DMS79 (cell line): ENCODE data around the gene CHDH.

Experiments
- DNase-seq: peaks from one replicate; lab custom pipeline; 2025; lab: John Stamatoyannopoulos, UW

The CHDH gene

DNA sequence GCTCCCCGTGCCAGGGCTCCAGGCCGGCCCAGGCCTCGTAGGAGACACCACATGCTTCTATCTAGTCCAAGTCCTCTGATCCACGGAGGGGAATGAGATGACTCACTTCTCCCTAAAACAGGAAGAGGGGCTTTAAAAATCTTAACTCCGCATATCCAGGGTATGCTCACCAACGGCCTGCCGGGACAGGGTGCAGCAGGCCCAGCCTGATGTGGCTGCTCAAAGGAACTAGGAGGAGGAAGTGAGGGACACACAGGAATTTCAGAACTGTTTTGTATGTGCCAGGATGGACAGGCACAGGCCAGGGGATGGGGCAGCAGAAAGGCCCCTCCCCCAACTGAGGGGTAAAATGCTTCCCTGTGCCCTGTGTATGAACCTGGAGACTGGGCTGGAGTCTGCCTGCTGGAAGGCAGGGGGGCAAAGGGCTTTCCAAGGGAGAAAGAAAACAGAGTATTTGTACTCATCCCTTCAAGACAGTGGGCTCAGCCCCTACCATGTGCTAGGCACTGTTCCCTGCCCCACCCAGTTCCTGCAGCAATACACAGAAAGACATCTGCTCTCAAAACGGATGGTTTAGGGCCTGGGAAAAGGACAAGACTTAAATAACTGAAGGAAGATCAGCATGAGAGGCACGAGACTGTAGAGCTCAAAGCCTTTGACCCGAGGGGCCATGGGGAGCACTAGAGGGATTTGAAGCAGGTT is 22.1 kb downstream of the CHDH start:
- DNase-seq = no peak

DNA sequence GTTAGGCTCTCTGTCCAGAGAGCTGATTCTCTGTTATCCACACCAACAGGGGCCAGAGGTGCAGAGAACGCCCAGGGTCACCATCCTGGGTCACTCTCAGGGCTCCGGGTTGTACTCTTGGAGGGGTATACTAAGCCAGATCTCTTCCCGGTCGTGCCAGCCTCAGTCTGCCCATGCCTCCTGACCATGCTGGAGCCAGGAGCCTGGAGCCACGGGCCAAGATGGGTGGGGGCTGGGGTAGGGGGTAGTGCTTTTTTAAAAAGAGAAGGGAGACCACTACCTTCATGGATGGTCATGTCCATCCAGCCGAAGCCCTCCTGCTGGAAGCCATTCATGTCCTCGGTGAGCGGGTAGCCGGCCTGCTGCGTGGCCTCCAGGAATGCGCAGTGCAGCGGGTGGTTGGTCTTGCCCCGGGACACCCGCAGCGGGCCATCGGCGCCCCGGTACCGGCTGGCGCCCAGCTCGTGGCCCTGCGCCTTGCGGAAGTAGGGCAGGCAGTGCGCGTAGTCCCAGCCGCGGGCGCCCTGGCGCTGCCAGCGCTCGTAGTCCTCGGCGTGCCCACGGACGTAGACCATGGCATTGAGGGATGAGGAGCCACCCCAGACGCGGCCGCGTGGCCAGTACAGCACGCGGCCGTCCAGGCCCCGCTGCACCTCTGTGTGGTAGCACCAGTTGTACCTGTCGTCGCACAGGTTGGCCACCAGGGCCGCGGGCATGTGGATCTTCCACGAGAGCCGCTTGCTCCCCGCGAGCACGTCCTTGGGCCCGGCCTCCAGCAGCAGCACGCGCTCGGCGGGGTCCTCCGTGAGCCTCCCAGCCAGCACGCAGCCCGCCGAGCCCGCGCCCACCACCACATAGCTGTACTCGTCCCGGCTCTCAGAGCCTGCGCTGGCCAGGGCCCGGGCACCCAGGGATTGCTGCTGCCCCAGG is 22.9 kb downstream of the CHDH start:
- DNase-seq = no peak

DNA sequence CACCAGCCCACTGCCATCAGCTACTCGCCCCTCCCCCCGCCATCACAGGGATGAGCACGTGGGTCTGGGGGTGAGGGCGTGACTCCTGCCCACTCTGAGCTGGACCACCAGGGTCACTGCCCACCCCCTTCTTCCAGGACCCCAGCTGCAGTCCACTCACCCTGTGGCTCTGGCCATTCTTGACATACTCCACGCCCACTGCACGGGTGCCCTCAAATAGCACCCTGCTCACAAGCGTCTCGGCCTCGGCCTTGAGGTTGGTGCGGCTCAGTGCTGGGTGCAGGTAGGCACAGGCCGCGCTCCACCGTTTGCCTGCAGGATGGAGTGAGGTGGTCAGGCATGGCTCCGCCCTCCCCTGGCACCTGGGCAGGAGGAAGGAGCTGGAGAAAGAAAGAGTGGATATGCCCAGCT is 23.9 kb downstream of the CHDH start:
- no peak for DNase-seq

DNA sequence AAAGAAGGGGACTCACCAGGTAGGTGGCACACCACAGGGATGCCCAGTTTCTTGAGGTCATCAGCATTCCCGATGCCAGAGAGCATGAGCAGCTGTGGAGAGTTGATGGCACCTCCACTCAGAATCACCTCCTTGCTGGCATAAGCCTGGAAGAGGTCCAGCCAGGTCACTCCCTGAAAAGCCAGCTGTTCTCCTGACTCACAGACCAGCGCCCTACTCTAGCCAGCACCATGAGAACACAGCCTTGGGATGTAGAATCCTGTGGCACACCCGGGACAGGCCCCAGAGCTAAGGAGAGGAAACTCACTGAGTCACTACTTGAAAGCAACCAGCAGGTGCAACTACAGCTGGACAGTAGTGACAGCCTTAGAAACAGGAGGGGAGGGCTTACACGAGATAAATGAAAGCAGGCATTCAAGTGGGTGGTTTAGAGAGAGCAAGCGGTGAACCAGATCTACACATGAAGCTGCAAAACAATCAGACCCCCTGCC is 24.5 kb downstream of the CHDH start:
- no peak for DNase-seq

DNA sequence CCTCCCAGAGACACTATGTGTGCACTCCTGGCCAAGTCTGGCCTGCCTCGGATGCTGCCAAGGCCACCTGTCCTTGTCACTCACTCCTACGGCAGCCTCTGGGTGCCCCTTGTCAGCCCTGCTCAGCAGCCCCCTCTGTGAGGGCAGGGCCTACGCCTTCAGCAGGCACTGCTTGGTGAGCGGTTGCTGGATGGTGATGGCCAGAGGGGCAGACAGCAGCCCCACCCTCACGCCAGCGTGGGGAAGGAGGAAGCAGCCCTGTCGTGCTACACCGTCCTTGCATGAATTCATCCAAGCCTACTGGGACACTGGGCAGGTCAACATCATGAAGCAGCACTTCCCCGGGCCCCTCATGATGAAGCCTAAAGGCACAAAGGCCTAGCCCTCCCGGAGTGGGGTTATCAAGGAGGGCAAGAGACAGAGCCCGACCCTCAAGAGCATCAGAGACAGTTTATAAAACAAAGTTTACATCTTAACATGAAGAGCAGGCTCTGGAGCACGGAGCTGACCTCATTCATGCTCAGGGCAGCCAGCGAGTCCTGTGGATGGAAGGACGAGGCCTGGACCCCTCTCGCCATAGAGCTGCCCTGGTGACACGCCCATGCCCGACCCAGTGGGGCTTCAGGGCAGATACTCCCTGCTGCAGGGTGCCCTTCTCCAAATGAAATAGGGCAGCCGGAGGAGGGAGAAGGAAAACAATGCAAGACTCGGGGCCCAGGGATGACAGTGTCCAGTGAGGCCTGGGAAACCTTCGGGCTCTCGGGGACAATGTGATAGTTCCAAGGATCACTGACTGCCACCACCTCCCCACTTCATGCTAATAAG is 25.3 kb downstream of the CHDH start:
- DNase-seq = no peak

DNA sequence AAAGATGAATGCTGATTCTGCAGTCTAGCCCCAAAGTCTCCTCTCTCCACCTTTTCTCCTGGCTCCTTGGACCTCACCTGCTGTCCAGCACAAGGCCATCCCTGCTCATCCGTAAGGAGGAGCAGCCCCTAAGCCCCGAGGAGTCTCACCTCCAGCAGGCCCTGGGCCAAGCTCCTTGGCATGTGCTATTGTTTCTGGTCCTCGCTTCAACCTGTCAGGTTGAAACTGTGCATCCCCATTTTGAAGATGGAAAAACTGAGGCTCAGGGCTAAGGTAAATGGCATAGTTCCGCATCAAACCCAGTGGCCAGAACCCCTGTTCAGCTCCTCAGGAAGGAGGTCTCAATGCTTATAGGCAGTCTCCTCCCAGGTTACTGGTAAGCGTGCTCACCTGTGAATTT is 26.1 kb downstream of the CHDH start:
- DNase-seq = no peak

DNA sequence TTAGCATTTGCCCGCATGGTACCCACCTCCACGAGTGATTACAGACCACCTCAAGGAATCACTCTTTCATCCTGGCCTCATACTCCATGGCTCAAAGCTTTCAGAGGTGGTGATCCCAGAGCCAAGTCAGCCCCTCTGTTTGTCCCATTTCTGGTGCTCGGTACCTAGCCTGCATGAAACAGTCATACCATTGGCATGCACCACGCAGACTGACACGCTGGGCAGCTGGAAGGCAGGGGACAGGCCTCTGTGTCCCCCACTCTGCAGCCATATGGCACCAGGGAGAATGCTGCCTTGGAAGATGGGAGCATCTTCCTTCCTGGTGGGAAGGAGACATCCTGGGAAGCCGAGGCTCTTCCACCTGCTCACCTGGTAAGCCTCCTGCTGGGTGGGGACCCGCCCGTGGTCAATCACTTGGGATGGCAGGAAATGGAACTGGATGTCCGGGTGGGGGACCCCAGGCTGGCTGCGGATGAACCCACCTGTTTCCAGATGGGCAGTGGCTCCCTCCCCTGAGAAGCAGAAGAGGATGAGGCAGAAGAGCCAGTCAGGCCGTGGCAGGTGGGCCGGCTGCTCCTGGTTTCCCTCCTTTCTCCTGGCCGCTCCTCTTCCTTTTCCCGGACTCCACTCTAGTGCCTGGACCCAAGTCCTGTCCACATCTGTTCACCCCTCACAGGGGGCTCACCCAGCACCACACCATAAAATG is 26.9 kb downstream of the CHDH start:
- no peak for DNase-seq

DNA sequence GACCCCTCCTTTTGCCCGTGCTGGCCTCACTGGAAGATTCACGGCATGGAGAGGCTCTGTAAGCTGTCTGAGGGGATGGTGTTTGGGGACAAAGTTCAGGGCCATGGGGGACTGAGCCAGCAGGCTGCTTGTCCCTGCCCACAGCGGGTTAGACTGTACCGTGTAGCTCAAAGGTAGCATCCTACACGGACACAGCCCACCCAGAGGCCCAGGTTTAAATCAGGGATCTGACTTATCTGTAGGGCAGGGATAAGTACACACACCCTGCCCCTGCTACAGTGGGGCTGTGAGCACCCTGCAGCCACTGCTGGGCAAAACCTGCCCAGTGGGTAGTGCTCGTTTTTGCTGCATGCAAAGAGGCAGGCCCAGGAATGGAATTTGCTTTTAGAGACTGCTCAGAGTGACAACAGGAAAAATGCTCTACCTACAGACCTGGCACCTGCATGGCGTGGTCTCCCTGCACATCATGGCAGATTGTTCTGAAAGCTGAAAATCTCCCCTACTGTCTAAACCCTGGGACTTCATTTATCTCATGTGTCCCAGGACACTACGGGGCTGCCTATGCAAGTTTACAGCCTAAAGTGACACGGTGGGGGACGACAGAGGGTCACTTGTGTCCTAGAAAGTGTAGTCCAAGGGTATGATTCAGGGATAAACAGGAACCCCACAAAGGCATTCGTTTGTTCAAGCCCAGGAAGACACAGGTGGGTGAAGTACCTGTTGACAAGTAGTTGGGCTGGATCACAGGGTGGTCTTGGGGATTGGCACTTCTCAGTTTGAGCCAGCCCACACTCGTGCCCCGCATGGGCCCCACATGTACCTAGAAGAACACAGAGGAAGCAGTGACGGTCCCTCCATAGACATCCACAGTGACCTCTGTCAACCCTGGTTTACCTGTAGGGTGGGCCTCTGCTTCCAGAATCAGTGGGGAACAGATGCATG is 27.7 kb downstream of the CHDH start:
- no peak for DNase-seq

DNA sequence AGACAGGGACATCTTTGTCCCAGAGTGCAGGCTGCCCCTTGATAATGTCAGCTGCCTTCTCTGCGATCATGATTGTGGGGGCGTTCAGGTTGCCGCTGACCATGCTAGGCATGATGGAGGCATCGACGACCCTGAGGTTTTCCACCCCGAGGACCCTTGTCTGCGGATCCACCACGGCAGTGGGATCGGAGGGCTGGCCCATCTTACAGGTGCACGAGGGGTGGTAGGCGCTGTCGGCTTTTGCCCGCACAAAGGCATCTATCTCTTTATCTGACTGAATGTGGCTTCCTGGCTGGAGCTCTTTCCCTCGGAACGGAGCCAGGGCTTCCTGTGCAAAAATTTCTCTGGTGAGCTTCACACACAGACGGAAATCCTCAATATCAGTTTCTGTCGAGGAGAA is 28.4 kb downstream of the CHDH start:
- no peak for DNase-seq

DNA sequence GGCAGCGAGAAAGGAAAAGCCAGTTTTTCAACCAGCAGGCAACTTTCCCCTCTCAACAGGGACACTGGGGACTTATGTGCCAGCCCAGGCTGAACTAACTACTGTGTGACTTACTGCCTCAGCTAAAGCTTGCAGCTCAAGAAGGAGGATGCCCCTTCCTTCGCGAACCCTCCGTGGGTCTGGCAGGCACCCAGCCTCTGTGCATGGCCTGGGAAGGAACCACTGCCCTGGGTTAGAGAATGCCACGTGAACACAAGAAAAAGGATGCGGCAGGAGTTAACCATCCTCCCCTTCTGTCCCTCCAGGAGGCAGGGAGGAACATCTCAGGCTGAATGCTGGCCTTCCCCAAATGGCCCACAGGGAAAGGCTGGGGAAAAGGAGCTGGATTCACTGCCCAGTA is 29.0 kb downstream of the CHDH start:
- DNase-seq = no peak

DNA sequence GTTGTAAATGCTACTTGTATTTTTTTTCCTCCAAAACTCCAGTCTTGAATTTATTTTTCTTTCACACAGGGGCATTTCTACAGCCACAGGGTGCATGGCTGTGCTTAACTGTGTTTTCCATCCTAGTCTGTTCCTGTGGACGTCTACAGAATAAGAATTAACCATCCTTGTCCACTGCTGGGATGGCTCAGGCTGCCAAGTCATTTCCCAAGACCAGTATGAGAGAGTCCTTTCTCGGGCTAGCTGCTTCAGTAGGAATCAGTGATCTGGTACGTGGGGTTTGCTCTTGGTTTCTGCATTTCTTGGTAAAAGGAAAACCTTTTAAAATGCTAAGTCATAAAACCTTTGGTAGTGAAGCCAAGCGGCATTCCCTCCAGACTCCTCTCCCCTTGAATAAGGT is 29.8 kb downstream of the CHDH start:
- no peak for DNase-seq

DNA sequence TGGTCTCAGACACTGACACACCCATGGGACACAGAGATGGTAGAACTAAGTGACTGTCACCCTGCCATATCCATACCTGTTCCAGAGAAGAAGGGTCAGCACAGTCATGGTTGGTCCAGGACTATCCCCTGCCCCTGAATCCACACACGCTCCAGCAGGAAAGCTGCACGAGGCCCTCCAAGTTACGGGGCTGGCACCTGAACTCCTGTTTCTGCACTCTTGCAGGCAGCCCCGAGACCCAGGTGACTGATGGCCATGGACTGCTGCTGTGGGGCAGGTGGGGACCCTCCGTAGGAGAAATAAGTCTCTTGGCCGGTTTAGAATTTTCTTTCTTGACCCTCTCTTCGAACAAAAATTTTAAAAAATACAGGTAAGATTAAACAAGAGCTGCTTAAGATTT is 30.6 kb downstream of the CHDH start:
- DNase-seq = no peak

DNA sequence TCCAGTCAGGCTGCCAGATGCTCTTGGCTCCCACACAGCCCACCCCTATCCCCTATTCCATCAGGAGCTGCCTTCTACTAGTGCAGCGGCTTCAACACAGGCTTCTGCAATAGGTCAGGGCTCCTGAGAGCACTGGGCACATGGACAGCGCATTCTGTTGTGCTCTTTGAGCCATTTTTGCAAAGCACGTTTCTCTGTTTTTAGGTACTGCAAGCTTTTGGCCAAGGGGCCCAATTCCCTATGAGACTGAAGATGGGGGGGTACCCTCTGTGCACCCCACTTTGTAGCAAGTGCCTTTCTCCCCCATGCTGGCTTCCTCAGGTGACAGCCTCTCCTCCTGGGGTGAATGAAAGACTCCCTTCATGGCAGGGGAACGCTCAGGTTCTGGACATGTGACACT is 31.2 kb downstream of the CHDH start:
- DNase-seq = no peak

DNA sequence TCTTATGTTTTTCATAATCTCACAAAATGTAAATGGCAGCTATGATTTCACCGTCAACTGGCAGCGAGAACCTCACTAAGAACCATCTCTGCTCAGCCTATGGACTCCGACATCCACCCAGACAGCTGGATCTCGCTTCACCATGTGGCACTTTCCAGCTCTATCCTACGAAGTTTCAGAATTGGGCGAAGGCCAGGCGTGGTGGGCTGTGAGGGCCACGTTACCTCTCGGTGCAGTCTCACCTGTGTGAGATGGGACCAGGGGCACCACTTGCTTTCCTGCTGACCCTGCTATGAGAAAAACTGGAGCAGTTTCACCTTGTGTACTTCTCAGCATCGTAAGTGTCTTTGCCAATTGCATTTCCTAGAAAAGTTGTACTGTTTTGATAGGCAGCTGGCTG is 32.3 kb downstream of the CHDH start:
- DNase-seq = no peak

DNA sequence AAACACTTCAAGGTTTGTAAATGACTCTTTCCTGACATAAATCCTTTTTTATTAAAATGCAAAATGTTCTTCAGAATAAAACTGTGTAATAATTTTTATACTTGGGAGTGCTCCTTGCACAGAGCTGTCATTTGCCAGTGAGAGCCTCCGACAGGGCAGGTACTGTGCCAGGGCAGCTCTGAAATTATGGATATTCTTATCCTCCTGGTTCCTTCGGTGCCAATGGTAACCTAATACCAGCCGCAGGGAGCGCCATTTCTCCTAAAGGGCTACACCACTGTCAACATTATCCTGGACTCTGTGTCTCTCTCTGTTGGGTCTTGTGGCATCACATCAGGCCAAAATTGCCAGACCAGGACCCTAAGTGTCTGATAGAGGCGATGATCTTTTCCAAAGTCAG is 33.0 kb downstream of the CHDH start:
- DNase-seq = no peak

DNA sequence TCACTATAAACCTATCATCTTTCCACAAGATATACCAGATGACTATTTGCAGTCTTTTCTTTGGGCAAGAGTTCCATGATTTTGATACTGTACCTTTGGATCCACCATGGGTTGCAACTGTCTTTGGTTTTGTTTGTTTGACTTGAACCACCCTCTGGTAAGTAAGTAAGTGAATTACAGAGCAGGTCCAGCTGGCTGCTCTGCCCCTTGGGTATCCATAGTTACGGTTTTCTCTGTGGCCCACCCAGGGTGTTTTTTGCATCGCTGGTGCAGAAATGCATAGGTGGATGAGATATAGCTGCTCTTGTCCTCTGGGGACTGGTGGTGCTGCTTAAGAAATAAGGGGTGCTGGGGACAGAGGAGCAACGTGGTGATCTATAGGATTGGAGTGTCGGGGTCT is 33.8 kb downstream of the CHDH start:
- no peak for DNase-seq

DNA sequence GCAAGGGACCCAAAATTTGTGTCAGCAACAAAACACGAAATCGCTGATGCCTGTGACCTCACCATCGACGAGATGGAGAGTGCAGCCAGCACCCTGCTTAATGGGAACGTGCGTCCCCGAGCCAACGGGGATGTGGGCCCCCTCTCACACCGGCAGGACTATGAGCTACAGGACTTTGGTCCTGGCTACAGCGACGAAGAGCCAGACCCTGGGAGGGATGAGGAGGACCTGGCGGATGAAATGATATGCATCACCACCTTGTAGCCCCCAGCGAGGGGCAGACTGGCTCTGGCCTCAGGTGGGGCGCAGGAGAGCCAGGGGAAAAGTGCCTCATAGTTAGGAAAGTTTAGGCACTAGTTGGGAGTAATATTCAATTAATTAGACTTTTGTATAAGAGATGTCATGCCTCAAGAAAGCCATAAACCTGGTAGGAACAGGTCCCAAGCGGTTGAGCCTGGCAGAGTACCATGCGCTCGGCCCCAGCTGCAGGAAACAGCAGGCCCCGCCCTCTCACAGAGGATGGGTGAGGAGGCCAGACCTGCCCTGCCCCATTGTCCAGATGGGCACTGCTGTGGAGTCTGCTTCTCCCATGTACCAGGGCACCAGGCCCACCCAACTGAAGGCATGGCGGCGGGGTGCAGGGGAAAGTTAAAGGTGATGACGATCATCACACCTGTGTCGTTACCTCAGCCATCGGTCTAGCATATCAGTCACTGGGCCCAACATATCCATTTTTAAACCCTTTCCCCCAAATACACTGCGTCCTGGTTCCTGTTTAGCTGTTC is 34.9 kb downstream of the CHDH start:
- DNase-seq = no peak

DNA sequence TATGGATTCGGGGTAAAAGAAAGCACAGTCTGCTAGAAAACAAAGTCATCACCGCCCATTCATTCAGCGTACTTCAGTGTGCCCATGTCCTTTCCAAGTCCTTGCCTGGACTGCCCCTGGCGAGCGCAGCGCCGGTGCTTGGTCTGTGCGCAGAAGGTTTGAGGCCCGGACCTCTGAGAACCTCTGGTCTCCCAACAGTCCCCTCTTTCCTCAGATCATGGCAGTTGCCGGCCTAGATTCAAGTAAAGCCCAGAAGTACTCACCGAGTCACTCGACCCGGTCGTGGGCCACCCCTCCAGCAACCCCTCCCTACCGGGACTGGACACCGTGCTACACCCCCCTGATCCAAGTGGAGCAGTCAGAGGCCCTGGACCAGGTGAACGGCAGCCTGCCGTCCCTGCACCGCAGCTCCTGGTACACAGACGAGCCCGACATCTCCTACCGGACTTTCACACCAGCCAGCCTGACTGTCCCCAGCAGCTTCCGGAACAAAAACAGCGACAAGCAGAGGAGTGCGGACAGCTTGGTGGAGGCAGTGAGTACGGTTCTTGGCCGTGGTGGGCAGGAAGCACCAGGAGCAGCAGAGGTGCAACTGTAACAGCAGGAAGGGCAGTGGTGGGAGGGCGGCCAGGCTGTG is 36.3 kb downstream of the CHDH start:
- DNase-seq = no peak

DNA sequence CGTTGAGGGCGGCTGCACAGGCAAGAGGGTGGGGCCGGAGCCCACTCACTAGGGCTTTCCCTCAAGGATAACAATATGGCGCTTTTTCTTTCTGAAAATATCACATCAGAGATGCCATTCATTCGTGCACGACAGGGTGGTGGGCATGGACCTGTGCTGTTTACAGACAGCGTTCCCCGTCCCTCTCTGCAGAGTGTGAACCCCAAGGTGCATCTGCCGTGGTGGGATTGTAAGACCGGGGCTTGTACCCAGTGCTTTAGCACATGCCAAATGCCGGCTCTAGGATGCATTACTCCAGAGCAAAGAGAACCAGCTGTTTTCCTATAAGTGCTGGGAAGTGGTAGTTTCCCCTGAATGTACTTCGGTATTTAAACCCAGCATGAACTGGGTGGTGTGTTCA is 37.0 kb downstream of the CHDH start:
- no peak for DNase-seq
